NCI-H2107 treated with DMSO at 0.1 percent for 48 hours (cell line): Measurements from ENCODE around the gene KRT76.

Source experiments
- DNase-seq: peaks from one replicate; lab custom pipeline; 2025; ENCODE audit not compliant: unreplicated experiment; lab: John Stamatoyannopoulos, UW

KRT76 gene

GRCh38 chr12:52787324-52788191 lies 10.4 kb upstream of the KRT76 start:
- no peak for DNase-seq

- DNase-seq, result no peak
Observed at GRCh38 chr12:52784909-52785308, 7.8 kb upstream of the KRT76 start.

- no peak for DNase-seq
Observed at GRCh38 chr12:52783563-52784316, 6.6 kb upstream of the KRT76 start.

- DNase-seq, result no peak
Observed at GRCh38 chr12:52782502-52782901, 5.4 kb upstream of the KRT76 start.

- no peak for DNase-seq
Observed at GRCh38 chr12:52781399-52782082, 4.4 kb upstream of the KRT76 start.

- DNase-seq, result no peak
Observed at GRCh38 chr12:52779914-52780313, 2.8 kb upstream of the KRT76 start.

GRCh38 chr12:52778833-52779232 lies 1.7 kb upstream of the KRT76 start:
- no peak for DNase-seq

- DNase-seq, result no peak
Observed at GRCh38 chr12:52777566-52777965, 421 bp upstream of the KRT76 start.

- no peak for DNase-seq
Observed at GRCh38 chr12:52776435-52776834, 710 bp downstream of the KRT76 start.

- no peak for DNase-seq
Observed at GRCh38 chr12:52774629-52775250, 2.4 kb downstream of the KRT76 start.

- DNase-seq, result no peak
Observed at GRCh38 chr12:52772772-52773171, 4.4 kb downstream of the KRT76 start.

GRCh38 chr12:52772188-52772587 lies 5.0 kb downstream of the KRT76 start:
- DNase-seq, result no peak

- no peak for DNase-seq
Observed at GRCh38 chr12:52771505-52771904, 5.6 kb downstream of the KRT76 start.

GRCh38 chr12:52771088-52771487 lies 6.1 kb downstream of the KRT76 start:
- no peak for DNase-seq

- no peak for DNase-seq
Observed at GRCh38 chr12:52769946-52770345, 7.2 kb downstream of the KRT76 start.

GRCh38 chr12:52769354-52769753 lies 7.8 kb downstream of the KRT76 start:
- DNase-seq, result no peak

- DNase-seq, result no peak
Observed at GRCh38 chr12:52768479-52769200, 8.5 kb downstream of the KRT76 start.

- DNase-seq, result no peak
Observed at GRCh38 chr12:52767427-52767826, 9.7 kb downstream of the KRT76 start.

- DNase-seq, result no peak
Observed at GRCh38 chr12:52767020-52767379, 10.1 kb downstream of the KRT76 start.

GRCh38 chr12:52766351-52767019 lies 10.7 kb downstream of the KRT76 start:
- no peak for DNase-seq
